ENCODE data around the gene CACNA2D3.

DNA sequence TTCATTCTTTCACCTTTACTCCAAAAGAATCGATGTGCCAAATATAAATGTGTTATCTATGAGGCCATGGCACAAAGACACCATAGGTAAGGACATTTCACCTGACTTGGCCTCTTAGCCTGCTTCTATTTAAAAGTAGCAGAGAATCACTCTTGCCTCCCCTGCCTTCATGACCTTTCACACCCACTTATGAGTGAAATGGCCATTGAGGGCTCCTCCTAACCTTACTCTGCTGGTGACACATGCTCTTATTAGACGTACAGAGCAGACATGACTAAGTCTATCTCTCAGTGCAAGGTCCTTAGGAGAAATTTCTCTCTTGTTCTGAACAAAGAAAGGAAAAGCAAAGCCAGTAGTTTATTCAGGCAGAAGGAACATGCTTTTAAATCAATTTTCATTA is 654.8 kb downstream of the CACNA2D3 start:
- TF ChIP-seq, protein P1, sequence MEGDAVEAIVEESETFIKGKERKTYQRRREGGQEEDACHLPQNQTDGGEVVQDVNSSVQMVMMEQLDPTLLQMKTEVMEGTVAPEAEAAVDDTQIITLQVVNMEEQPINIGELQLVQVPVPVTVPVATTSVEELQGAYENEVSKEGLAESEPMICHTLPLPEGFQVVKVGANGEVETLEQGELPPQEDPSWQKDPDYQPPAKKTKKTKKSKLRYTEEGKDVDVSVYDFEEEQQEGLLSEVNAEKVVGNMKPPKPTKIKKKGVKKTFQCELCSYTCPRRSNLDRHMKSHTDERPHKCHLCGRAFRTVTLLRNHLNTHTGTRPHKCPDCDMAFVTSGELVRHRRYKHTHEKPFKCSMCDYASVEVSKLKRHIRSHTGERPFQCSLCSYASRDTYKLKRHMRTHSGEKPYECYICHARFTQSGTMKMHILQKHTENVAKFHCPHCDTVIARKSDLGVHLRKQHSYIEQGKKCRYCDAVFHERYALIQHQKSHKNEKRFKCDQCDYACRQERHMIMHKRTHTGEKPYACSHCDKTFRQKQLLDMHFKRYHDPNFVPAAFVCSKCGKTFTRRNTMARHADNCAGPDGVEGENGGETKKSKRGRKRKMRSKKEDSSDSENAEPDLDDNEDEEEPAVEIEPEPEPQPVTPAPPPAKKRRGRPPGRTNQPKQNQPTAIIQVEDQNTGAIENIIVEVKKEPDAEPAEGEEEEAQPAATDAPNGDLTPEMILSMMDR (IDR thresholded peaks at IDR 0.05; ENCODE audit: low read depth, low read length, missing input control), result no peak
- TF ChIP-seq, protein P2, sequence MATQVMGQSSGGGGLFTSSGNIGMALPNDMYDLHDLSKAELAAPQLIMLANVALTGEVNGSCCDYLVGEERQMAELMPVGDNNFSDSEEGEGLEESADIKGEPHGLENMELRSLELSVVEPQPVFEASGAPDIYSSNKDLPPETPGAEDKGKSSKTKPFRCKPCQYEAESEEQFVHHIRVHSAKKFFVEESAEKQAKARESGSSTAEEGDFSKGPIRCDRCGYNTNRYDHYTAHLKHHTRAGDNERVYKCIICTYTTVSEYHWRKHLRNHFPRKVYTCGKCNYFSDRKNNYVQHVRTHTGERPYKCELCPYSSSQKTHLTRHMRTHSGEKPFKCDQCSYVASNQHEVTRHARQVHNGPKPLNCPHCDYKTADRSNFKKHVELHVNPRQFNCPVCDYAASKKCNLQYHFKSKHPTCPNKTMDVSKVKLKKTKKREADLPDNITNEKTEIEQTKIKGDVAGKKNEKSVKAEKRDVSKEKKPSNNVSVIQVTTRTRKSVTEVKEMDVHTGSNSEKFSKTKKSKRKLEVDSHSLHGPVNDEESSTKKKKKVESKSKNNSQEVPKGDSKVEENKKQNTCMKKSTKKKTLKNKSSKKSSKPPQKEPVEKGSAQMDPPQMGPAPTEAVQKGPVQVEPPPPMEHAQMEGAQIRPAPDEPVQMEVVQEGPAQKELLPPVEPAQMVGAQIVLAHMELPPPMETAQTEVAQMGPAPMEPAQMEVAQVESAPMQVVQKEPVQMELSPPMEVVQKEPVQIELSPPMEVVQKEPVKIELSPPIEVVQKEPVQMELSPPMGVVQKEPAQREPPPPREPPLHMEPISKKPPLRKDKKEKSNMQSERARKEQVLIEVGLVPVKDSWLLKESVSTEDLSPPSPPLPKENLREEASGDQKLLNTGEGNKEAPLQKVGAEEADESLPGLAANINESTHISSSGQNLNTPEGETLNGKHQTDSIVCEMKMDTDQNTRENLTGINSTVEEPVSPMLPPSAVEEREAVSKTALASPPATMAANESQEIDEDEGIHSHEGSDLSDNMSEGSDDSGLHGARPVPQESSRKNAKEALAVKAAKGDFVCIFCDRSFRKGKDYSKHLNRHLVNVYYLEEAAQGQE (IDR thresholded peaks at IDR 0.05), result no peak
- TF ChIP-seq, protein P3, sequence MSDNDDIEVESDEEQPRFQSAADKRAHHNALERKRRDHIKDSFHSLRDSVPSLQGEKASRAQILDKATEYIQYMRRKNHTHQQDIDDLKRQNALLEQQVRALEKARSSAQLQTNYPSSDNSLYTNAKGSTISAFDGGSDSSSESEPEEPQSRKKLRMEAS (IDR thresholded peaks at IDR 0.05), result no peak
- no peak for TF ChIP-seq TAF1 (conservative IDR thresholded peaks at IDR 0.05)
- TF ChIP-seq GABPA (IDR thresholded peaks at IDR 0.05 in 1 of 2, conservative IDR thresholded peaks at IDR 0.05 in 1 of 2), result no peak
- TF ChIP-seq YY1 (IDR thresholded peaks at IDR 0.05), result no peak
- TF ChIP-seq, protein P4, sequence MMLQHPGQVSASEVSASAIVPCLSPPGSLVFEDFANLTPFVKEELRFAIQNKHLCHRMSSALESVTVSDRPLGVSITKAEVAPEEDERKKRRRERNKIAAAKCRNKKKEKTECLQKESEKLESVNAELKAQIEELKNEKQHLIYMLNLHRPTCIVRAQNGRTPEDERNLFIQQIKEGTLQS (IDR thresholded peaks at IDR 0.05), result no peak
- no peak for TF ChIP-seq RXRA (IDR thresholded peaks at IDR 0.05)
- TF ChIP-seq RAD21 (IDR thresholded peaks at IDR 0.05), result no peak
- no peak for TF ChIP-seq SP1 (IDR thresholded peaks at IDR 0.05)
